Mucosa of gallbladder (tissue), 1 donor: ENCODE results near the gene ELL. TPM values are rescaled to one million over a fixed set of nuclear protein-coding genes. Genes with fewer than 3 reads are reported as not detected.

ENCODE experiments used
- DNase-seq: peaks from one replicate; pipeline ENCODE4 v3.0.0-alpha.2; 2020; ENCODE audit warnings: low spot score
- total RNA-seq: library from RNA; stranded (reverse); gene quantifications from one replicate; pipeline ENCODE4 v1.2.1, GENCODE V29; 2021
- donor health status: DM: no; HTN: no; CAD: no.

Gene ELL
- total RNA-seq, 1 donor from 2014 or later: 20.1 TPM

- DNase-seq: peak; percentile 56
These were observed 52.6 kb downstream of the ELL start for GRCh38 chr19:18469069-18469846.

- no peak for DNase-seq
These were observed 53.4 kb downstream of the ELL start for GRCh38 chr19:18468517-18468916.

GRCh38 chr19:18467978-18468377 is 53.9 kb downstream of the ELL start:
- no peak for DNase-seq

DNA sequence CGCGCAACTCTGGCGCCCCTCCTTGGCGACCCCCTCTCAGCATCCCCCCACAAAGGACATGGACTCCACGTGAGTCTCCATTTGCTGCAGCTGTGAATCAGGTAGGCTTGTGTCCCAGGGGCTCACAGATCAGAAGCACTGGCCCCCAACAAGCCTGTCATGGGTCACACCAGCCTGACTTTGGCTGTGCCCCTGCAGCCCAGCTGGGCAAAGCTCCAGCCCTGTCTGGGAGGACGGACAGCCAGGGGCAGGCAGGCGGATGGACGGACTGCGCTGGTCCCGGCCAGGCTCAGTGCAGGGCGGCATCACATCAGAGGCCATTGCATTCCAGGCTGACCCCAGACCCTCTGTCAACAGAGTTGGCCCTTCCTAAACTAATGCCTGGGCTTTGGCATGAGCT is 55.5 kb downstream of the ELL start:
- no peak for DNase-seq

- no peak for DNase-seq
These were observed 55.9 kb downstream of the ELL start for GRCh38 chr19:18465964-18466339.

DNA sequence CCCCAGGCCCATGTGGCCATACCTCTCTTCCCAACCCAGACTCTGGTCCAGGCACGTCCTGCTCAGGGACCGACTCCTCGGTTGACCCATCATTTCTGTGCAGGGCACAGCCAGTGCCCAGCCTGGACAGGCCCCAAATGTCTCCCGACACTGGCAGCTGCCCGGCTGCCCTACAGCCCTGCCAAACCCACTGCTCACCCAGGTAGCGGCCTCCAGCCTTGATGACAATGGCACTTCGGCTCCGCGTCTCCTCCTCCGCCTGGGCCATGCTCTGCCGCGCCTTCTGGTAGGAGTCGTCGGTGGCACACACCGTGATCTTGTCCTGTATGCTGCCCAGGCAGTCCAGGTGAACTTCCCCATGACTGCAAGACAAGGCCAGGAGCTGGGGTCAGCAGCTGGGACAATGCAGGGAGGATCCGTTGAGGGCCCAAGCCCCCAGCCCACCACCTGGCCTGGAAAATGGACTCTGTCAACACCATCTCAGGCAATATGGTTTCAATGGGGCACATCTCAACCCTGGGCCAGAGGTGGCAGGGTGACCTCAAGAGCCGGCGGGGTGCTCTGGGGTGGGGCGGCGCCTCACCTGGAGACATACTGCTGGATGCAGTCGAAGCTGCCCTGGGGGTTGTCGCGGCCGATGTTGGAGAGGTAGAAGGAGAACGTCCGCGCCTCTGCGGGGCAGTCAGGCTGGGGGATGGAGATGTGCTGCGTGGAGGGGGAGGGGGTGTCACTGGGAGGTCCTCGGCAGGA is 56.5 kb downstream of the ELL start:
- DNase-seq: no peak

DNA sequence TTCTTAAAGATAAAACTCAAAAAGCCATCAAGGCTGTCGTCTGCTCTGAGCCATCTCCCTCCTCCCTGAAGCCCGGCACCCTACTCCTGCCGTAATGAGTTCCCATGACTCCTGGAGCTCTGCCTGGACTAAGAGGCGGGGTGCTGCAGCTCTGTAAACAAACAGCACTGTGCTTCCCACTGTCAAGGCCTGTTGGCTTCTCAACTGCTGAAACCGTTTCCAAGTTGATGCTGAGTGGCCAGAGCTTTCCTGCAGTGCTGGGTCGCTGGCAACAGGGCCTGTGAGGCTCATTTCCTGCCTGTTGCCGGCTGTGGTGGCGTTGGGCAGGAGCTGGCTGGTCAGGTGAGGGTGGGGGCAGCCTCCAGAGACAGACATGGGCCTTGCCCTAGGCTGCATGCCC is 57.2 kb downstream of the ELL start:
- DNase-seq: peak; percentile 87

GRCh38 chr19:18461471-18461870 is 60.4 kb downstream of the ELL start:
- DNase-seq: no peak

GRCh38 chr19:18460900-18461299 is 61.0 kb downstream of the ELL start:
- no peak for DNase-seq

- no peak for DNase-seq
These were observed 64.2 kb downstream of the ELL start for GRCh38 chr19:18457483-18458331.

GRCh38 chr19:18456974-18457373 is 64.9 kb downstream of the ELL start:
- no peak for DNase-seq

- DNase-seq: no peak
These were observed 65.6 kb downstream of the ELL start for GRCh38 chr19:18456279-18456678.

GRCh38 chr19:18453269-18454024 is 68.4 kb downstream of the ELL start:
- no peak for DNase-seq

DNA sequence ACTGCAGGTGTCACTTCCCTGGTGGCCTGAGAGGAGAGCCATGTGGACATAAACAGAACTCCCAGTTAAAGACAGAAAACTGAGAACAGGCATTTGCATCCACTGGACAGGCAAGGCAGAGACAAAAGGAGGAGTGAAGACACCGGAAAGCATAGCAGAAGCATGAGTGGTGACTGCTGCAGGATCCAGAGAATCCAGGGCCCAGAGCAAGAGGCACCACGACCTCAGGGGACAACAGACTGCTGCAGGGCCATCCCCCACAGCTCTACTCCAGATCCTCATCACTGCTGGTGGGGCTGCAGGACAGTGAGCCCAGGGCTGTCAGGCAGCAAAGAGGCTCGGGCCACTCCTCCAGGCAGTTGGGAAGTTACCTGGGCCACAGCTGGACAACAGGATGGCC is 69.5 kb downstream of the ELL start:
- no peak for DNase-seq

DNA sequence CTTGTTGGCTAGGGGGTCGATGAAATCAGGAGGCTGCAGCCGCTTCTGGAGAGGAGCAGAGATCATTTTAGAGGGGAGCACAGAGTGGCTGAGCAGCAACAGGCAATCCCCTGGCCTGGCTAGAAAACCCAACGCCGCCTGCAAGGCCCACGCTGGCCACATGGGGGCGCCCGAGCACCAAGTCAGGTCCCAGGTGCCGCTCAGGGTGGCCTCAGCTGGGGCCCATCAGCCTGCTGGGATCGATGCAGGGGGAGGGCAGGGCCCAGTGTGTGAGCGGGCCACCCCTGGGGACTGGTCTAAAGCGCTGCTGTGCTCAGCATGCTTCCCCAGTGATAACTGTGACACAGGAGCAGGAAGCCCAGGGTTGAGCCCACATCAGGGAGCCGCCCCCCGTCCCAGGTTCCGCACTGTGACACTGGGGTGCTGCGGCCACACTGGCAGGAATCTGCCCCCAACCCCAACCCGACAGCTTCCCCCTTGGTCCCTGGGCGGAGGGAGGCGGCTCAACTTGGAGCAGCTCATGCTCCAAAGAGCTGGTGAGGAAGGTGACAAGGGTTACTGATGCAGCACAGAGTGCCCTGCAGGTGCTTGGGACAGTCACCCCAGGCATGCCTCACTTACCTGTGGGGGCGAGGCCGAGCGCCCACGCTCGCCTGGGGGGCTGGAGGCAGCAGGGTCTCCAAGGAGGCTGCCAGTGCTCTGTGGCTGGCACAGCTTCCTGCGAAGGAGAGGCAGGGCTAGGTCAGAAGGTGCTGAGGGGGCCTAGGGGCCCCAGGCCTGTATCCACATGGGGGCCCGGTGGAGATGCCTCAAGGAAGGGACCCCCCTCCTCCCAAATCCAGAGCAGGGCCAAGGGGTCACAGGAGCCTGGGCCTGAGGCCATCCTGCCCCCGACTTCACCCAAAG is 70.7 kb downstream of the ELL start:
- DNase-seq: peak; percentile 89

DNA sequence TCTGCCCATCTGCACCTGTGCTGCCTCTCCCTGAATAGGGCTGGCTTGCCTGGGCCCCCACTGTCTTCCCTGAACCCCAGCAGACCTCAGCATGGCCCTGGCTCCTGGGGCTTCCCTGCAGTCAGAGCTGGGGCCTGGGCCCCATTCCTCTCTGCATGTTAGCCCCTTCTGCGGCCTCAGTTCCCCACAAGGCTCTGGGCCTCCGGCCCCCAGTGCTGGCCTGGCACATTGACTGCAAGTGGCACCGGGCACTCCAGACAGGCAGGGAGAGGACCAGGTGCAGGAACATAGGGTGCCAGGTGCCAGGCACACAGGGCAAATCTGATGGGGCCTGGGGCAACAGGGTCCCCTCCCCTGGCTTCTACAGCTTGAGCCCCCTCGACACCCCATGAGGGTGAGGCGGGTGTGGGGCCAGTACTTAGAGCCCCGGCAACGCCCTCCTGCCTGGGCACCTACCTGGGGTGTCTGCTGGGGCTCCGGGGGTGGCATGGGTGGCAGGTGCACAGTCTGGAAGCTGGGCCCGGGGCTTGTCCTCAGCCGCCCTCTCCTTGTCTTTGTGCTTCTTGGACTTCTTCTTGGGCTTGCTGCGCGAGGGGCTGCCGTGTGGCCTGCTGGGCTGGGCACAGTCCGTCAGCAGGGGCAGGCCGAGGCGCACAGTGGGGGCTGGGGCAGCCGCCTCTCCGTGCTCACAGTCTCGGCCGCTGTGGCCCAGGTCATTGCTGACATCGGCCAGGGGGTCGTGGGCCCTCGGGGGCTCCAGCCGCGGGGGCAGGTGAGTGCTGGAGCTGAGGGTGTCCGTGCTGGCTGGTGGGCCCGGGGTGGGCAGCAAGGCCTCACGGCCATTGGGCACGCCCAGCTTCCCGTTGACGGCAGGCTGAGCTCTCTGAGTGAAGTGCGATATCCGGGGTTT is 71.6 kb downstream of the ELL start:
- DNase-seq: no peak

GRCh38 chr19:18449552-18449951 is 72.3 kb downstream of the ELL start:
- no peak for DNase-seq

- no peak for DNase-seq
These were observed 75.0 kb downstream of the ELL start for GRCh38 chr19:18446811-18447359.

GRCh38 chr19:18446145-18446810 is 75.6 kb downstream of the ELL start:
- no peak for DNase-seq
